Ovary (tissue), 9 donors: Measurements from ENCODE around the gene METTL22. TPM values are rescaled to one million over a fixed set of nuclear protein-coding genes. Genes with fewer than 3 reads are reported as not detected.

Experiments
- DNase-seq, 5 donors: peaks; one replicate each; pipeline ENCODE4 v3.0.0-alpha.2; 2019 to 2020
- H3K27ac ChIP-seq, 2 donors: fragments of 200-600 bp; one replicate each; pipeline versions ENCODE4 v1.5.1 to v1.8.0; 2019 to 2022
- H3K27me3 ChIP-seq: fragments of 200-600 bp; one replicate; pipeline ENCODE4 v1.8.0; 2022
- H3K36me3 ChIP-seq: fragments of 200-600 bp; sonication (generic); one replicate; pipeline ENCODE4 v1.5.1; 2019
- H3K4me1 ChIP-seq: one replicate; pipeline ENCODE4 v1.8.1; 2013; ENCODE audit warnings: mild to moderate bottlenecking, moderate library complexity; ENCODE audit not compliant: insufficient read depth
- H3K4me3 ChIP-seq: fragments of 200-600 bp; sonication (generic); one replicate; pipeline ENCODE4 v1.5.1; 2017
- H3K9me3 ChIP-seq, 2 donors: fragments of 200-600 bp in 1 of 2; sonication (generic) in 1 of 2; one replicate each; pipeline versions ENCODE4 v1.5.1 to v1.8.1; 2013 to 2019; ENCODE audit warnings: mild to moderate bottlenecking in 1 of 2, moderate library complexity in 1 of 2
- EP300 ChIP-seq: sonication (generic); formaldehyde crosslinking; IDR thresholded peaks from one replicate; pipeline ENCODE4 v1.6.1; 2017; ENCODE audit warnings: antibody characterized with exemption
- POLR2A ChIP-seq: fragments of 450-650 bp; IDR thresholded peaks from one replicate; pipeline ENCODE4 v1.6.1; 2017; ENCODE audit warnings: antibody characterized with exemption, mild to moderate bottlenecking, moderate library complexity
- WGBS, 3 donors: extraction: QIAGEN DNeasy Blood & Tissue Kit in 1 of 3; methylation state at CpG; one replicate each; pipeline versions ENCODE4 v1.1.5 to v1.1.7; 2013 to 2017; 5-methylcytosine and 5-hydroxymethylcytosine counted together
- intact Hi-C, 4 donors: fragments of 100-400 bp; cut with DNase I; formaldehyde crosslinking; loops; one replicate each; pipeline versions ENCODE4 v1.11.0 to v1.15.1; 2022 to 2023
- polyA plus RNA-seq, 2 donors: library from polyadenylated mRNA; stranded (reverse); fragments of 200-250 nt in 1 of 2; fragments of 350-450 nt in 1 of 2; fragmentation: Illumina TruSeq in 1 of 2; extraction: RNeasy Lipid Tissue Mini Kit (QIAGEN cat#74804) in 1 of 2; gene quantifications; one replicate each; pipeline ENCODE4 v1.2.3, GENCODE V29; 2013 to 2014
- total RNA-seq, 7 donors: library from RNA; depleted of rRNA in 2 of 7; stranded (reverse); fragments of >200 nt in 2 of 7; fragmentation: NEBNext Ultra II Directional in 3 of 7; extraction: Animal tissue kit (Norgen Biotek cat#: 25700) in 3 of 7; gene quantifications; one replicate each; pipeline versions ENCODE4 v1.1.0 to v1.2.4, GENCODE V29; 2016 to 2023
- TF ChIP-seq, protein P1 (sequence below), 3 donors: fragments of 450-650 bp in 2 of 3; fragments of 200-600 bp in 1 of 3; IDR thresholded peaks; one replicate each; pipeline versions ENCODE4 v1.5.1 to v1.8.0; 2016 to 2022; ENCODE audit warnings: antibody characterized with exemption in 3 of 3, mild to moderate bottlenecking in 1 of 3
- donor health status: DM: no; HTN: no; CAD: no; lungs with moderate emphysema.
- donor health status: DM: no; HTN: no; CAD: no.
- donor health status: Bipolar disorder and iron deficiency.
- donor health status: DM: yes; HTN: yes; CAD: no.
- donor health status: DM: no; HTN: no; CAD: no.
- donor health status: DM: yes; HTN: yes; CAD: no.

METTL22 gene
- total and polyA plus RNA-seq, 9 donors: 14.2 to 45.8 (median 29.1) TPM

DNA sequence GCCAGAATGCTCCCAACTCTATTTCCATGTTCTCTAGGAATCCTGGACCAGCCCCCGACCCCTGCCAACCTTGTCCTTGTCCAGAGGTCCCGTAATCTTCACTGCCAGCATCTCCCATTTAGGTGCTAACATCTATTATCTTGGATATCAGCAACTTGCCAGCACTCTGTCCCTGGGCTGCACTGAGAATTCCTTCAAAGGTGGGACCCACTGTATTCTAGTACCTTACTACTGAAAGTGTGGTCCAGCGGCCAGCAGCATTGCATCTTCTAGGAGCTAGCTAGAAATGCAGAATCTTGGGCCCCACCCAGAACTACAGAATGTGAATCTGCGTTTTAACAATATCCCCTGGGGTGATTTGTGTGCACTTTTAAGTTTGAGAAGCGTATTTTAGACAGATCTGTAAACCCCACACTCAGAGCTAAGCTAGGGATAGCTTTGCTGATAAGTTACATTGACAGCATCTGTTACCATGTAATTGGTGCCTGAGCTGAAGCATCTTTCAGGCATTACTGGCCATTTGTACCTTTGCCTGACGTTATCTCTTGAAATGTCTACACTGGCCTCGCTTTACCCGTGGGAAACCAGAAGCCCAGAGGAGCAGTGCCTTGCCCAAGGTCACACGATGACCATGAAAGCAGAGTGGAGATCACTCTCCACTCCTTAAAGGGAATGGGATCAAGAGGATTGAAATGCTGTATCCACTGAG is 61.2 kb downstream of the METTL22 start:
- no peak overlapping the region for H3K27ac ChIP-seq
- TF ChIP-seq POLR2A (no peak), EP300 (no peak)
- TF ChIP-seq, protein P1, sequence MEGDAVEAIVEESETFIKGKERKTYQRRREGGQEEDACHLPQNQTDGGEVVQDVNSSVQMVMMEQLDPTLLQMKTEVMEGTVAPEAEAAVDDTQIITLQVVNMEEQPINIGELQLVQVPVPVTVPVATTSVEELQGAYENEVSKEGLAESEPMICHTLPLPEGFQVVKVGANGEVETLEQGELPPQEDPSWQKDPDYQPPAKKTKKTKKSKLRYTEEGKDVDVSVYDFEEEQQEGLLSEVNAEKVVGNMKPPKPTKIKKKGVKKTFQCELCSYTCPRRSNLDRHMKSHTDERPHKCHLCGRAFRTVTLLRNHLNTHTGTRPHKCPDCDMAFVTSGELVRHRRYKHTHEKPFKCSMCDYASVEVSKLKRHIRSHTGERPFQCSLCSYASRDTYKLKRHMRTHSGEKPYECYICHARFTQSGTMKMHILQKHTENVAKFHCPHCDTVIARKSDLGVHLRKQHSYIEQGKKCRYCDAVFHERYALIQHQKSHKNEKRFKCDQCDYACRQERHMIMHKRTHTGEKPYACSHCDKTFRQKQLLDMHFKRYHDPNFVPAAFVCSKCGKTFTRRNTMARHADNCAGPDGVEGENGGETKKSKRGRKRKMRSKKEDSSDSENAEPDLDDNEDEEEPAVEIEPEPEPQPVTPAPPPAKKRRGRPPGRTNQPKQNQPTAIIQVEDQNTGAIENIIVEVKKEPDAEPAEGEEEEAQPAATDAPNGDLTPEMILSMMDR (IDR thresholded peaks at IDR 0.05): no peak
- H3K27me3 ChIP-seq: no peaks in the 10 kb centered on the region
- no peaks in the 10 kb centered on the region for H3K9me3 ChIP-seq
- intact Hi-C loops: no loop called here
- no peaks in the 10 kb centered on the region for H3K36me3 ChIP-seq
- no peak overlapping the region for H3K4me3 ChIP-seq
- DNase-seq: no peak
- 78 to 84% (median 81%) methylated on average over 9 of the region's 9 CpGs for WGBS, 3 donors
- H3K4me1 ChIP-seq: no peaks in the 10 kb centered on the region

DNA sequence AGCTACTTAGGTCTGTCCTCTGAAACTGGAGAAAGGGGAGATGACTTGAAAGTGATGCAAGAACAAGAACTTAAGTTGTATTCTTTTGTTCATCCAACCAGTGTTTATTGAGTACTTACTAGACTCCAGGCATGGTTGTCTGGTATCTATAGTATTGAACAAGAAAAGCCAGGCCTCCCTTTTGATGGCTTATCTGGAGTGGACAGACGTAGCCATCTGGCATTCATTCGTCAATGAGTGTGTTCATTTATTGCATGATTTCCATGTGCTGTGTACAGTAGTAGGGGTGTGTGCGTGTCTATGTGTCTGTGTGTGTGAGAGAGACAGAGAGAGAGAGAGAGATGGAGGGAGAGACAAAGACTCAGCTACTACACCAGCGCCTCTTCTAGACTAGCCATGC is 62.1 kb downstream of the METTL22 start:
- H3K27me3 ChIP-seq: no peaks in the 10 kb centered on the region
- H3K4me3 ChIP-seq: no peak overlapping the region
- TF ChIP-seq EP300 (no peak), POLR2A (no peak)
- TF ChIP-seq, protein P1 (IDR thresholded peaks at IDR 0.05): no peak
- H3K4me1 ChIP-seq: no peaks in the 10 kb centered on the region
- H3K36me3 ChIP-seq: no peaks in the 10 kb centered on the region
- WGBS, 3 donors: 67 to 84% (median 82%) methylated on average over 4 of the region's 4 CpGs
- intact Hi-C loops: no loop called here
- DNase-seq: no peak
- H3K27ac ChIP-seq: no peak overlapping the region
- H3K9me3 ChIP-seq: no peaks in the 10 kb centered on the region

DNA sequence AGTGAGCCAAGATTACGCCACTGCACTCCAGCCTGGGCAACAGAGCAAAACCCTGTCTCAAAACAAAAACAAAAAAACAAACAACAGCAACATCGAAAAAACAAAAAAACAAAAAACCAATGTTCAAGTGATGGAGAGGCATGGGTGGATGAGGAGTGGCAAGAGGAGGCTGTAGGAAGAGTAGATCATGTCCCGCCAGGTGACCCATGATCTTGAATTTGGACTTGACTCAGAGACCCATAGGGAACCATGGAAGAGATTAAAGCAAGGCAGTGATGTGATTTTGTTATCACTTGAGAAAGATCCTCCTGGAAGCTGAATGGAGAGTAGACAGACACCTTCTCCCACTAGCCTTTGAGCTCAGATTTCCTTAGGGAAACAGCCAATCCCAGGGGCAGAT is 64.1 kb downstream of the METTL22 start:
- Histone ChIP-seq H3K27ac (no peak overlapping the region), H3K27me3 (no peaks in the 10 kb centered on the region), H3K4me1 (no peaks in the 10 kb centered on the region), H3K9me3 (peaks cover 0 to 8% of the 10 kb centered on the region in 2 donors), H3K36me3 (no peaks in the 10 kb centered on the region), H3K4me3 (no peak overlapping the region)
- intact Hi-C loops: no loop called here
- TF ChIP-seq, protein P1 (IDR thresholded peaks at IDR 0.05): no peak
- TF ChIP-seq POLR2A (no peak), EP300 (no peak)
- WGBS, 3 donors: 61 to 83% (median 80%) methylated on average over 3 of the region's 3 CpGs
- DNase-seq: no peak

GRCh38 chr16:8686031-8686621 is 64.6 kb downstream of the METTL22 start:
- Histone ChIP-seq H3K9me3 (peaks cover 0 to 8% of the 10 kb centered on the region in 2 donors), H3K27me3 (no peaks in the 10 kb centered on the region), H3K27ac (no peak overlapping the region), H3K4me1 (no peaks in the 10 kb centered on the region), H3K36me3 (no peaks in the 10 kb centered on the region), H3K4me3 (no peak overlapping the region)
- intact Hi-C loops: no loop called here
- no peak for DNase-seq
- WGBS, 3 donors: 33 to 37% (median 35%) methylated on average over 7 of the region's 7 CpGs
- no peak for TF ChIP-seq POLR2A
- no peak for TF ChIP-seq EP300
- TF ChIP-seq, protein P1 (IDR thresholded peaks at IDR 0.05): no peak
